Measurements from ENCODE around the gene THSD4. TPM values are rescaled to one million over a fixed set of nuclear protein-coding genes. Genes with fewer than 3 reads are reported as not detected.
"Not testable (repeated sequence)": the region's sequence is repeated elsewhere in the genome, so short reads cannot be mapped to it uniquely, and the experiment has no call there.

The THSD4 gene
- total RNA-seq, 2 experiments from 2014 or later, result 0.08 TPM; not detected in 1

- Mint-ChIP-seq H3K27me3 (no peaks in the 10 kb centered on the region), H3K36me3 (ENCODE audit: low read depth) (no peaks in the 10 kb centered on the region), H3K27ac (no peak overlapping the region), H3K4me1 (no peaks in the 10 kb centered on the region), H3K4me3 (no peak overlapping the region), H3K9me3 (no peaks in the 10 kb centered on the region)
- ChIA-PET CTCF (interaction anchor here (0.9 kb wide), 1 partner anchor 8 kb away, joined by 3 read pairs; no protein-coding TSS in a partner anchor), POLR2A (no interaction called here)
- no peak for DNase-seq
Measured at GRCh38 chr15:71250936-71251583, 135.8 kb downstream of the THSD4 start.

GRCh38 chr15:71251584-71252043, 136.3 kb downstream of the THSD4 start:
- ChIA-PET CTCF (interaction anchor here (0.9 kb wide), 1 partner anchor 9 kb away, joined by 3 read pairs; no protein-coding TSS in a partner anchor), POLR2A (no interaction called here)
- no peaks in the 10 kb centered on the region for H3K4me1 Mint-ChIP-seq
- no peak overlapping the region for H3K27ac Mint-ChIP-seq
- H3K9me3 Mint-ChIP-seq, result no peaks in the 10 kb centered on the region
- H3K36me3 Mint-ChIP-seq (ENCODE audit: low read depth), result no peaks in the 10 kb centered on the region
- no peaks in the 10 kb centered on the region for H3K27me3 Mint-ChIP-seq
- no peak for DNase-seq
- H3K4me3 Mint-ChIP-seq, result no peak overlapping the region

GRCh38 chr15:71252044-71252739, 136.9 kb downstream of the THSD4 start:
- H3K9me3 Mint-ChIP-seq, result no peaks in the 10 kb centered on the region
- no peaks in the 10 kb centered on the region for H3K27me3 Mint-ChIP-seq
- ChIA-PET POLR2A (no interaction called here), CTCF (no interaction called here)
- H3K36me3 Mint-ChIP-seq (ENCODE audit: low read depth), result no peaks in the 10 kb centered on the region
- H3K4me1 Mint-ChIP-seq, result no peaks in the 10 kb centered on the region
- no peak overlapping the region for H3K4me3 Mint-ChIP-seq
- no peak overlapping the region for H3K27ac Mint-ChIP-seq
- no peak for DNase-seq

- DNase-seq, result no peak
- H3K36me3 Mint-ChIP-seq (ENCODE audit: low read depth), result no peaks in the 10 kb centered on the region
- ChIA-PET CTCF (no interaction called here), POLR2A (no interaction called here)
- H3K9me3 Mint-ChIP-seq, result no peaks in the 10 kb centered on the region
- H3K27ac Mint-ChIP-seq, result no peak overlapping the region
- no peaks in the 10 kb centered on the region for H3K27me3 Mint-ChIP-seq
- no peaks in the 10 kb centered on the region for H3K4me1 Mint-ChIP-seq
- H3K4me3 Mint-ChIP-seq, result no peak overlapping the region
Measured at GRCh38 chr15:71252740-71253047, 137.4 kb downstream of the THSD4 start.

GRCh38 chr15:71254491-71254890, 139.2 kb downstream of the THSD4 start:
- POLR2A ChIA-PET, result no interaction called here

GRCh38 chr15:71256934-71257664, 141.8 kb downstream of the THSD4 start:
- no peak overlapping the region for H3K27ac Mint-ChIP-seq
- POLR2A ChIA-PET, result no interaction called here
- H3K27me3 Mint-ChIP-seq, result no peaks in the 10 kb centered on the region
- H3K9me3 Mint-ChIP-seq, result no peaks in the 10 kb centered on the region
- H3K4me1 Mint-ChIP-seq, result no peaks in the 10 kb centered on the region
- CTCF ChIA-PET, result no interaction called here
- DNase-seq, result no peak
- no peak overlapping the region for H3K4me3 Mint-ChIP-seq
- no peaks in the 10 kb centered on the region for H3K36me3 Mint-ChIP-seq (ENCODE audit: low read depth)

More at GRCh38 chr15:71254491-71254890, 139.2 kb downstream of the THSD4 start:
- H3K9me3 Mint-ChIP-seq, result no peaks in the 10 kb centered on the region
- no peaks in the 10 kb centered on the region for H3K4me1 Mint-ChIP-seq
- no peaks in the 10 kb centered on the region for H3K36me3 Mint-ChIP-seq (ENCODE audit: low read depth)
- no peak for DNase-seq
- CTCF ChIA-PET, result no interaction called here
- H3K27ac Mint-ChIP-seq, result no peak overlapping the region
- H3K4me3 Mint-ChIP-seq, result no peak overlapping the region
- no peaks in the 10 kb centered on the region for H3K27me3 Mint-ChIP-seq

- Mint-ChIP-seq H3K27ac (no peak overlapping the region), H3K9me3 (no peaks in the 10 kb centered on the region), H3K4me1 (no peaks in the 10 kb centered on the region), H3K4me3 (no peak overlapping the region), H3K27me3 (no peaks in the 10 kb centered on the region), H3K36me3 (ENCODE audit: low read depth) (no peaks in the 10 kb centered on the region)
- DNase-seq, result no peak
- ChIA-PET POLR2A (no interaction called here), CTCF (no interaction called here)
Measured at GRCh38 chr15:71259866-71260265, 144.6 kb downstream of the THSD4 start.

DNA sequence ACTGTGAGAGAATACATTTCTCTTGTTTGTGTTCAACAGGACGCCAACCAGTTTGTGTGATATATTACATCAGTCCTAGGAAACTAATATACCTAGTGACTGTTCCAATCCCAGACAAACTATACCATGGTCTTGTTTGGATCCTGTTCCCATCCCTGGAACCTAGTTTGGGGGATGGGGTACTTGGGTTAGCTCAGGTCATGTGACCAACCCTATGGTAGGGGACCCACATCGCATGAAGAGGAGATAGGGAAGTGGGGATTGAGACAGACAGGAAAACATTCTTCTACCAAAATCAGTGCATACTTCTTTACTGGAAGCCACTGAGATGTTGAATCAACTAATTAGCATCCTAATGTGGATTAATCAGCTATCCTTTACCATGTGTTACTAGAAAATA, 146.1 kb downstream of the THSD4 start:
- Mint-ChIP-seq H3K9me3 (no peaks in the 10 kb centered on the region), H3K4me3 (no peak overlapping the region), H3K36me3 (ENCODE audit: low read depth) (no peaks in the 10 kb centered on the region), H3K27me3 (no peaks in the 10 kb centered on the region), H3K4me1 (no peaks in the 10 kb centered on the region), H3K27ac (no peak overlapping the region)
- DNase-seq, result no peak
- ChIA-PET CTCF (no interaction called here), POLR2A (no interaction called here)

DNA sequence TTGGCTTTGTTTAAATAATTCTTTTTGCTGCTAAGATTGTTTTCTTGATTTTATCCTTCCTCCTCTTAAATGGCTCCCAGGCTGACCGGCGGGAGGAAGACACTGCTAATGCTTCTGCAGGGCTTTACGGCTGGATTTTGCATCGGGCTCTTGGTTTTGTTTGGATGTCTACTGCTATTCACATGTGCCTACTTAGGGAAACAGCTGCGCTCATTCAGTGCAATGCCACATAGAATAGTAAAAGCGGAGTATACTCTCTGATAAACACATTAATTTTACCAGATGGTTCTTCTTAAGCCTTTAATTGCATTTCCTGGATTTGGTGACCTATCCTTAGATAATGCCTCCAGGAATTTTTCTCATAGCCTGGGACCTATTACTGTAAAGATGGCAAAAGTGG, 146.6 kb downstream of the THSD4 start:
- Mint-ChIP-seq H3K27me3 (no peaks in the 10 kb centered on the region), H3K4me1 (no peaks in the 10 kb centered on the region), H3K27ac (no peak overlapping the region), H3K4me3 (no peak overlapping the region), H3K9me3 (no peaks in the 10 kb centered on the region), H3K36me3 (ENCODE audit: low read depth) (no peaks in the 10 kb centered on the region)
- DNase-seq, result no peak
- POLR2A ChIA-PET, result no interaction called here
- CTCF ChIA-PET, result no interaction called here

DNA sequence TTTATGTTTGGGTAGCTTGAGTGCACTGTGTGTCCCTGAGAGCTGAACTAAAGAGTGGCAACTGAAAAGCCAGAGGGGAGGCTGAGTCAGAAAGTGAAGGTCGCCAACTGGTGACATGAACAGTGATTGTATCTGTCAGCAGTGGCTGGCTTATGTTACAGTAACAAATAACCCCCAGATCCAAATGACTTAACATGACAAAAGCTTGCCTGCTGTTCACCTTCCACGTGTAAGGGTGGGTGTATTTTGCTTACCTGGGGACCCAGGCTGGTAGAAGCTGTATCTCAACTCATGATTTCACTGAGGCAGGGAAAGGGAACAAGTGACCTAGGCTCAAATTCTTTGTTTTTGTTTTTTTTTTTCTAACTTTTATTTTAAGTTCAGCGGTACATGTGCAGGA, 147.3 kb downstream of the THSD4 start:
- H3K4me1 Mint-ChIP-seq, result no peaks in the 10 kb centered on the region
- peaks cover 1% of the 10 kb centered on the region for H3K27me3 Mint-ChIP-seq
- POLR2A ChIA-PET, result no interaction called here
- CTCF ChIA-PET, result no interaction called here
- no peak overlapping the region for H3K27ac Mint-ChIP-seq
- no peaks in the 10 kb centered on the region for H3K36me3 Mint-ChIP-seq (ENCODE audit: low read depth)
- no peak for DNase-seq
- no peak overlapping the region for H3K4me3 Mint-ChIP-seq
- no peaks in the 10 kb centered on the region for H3K9me3 Mint-ChIP-seq

DNA sequence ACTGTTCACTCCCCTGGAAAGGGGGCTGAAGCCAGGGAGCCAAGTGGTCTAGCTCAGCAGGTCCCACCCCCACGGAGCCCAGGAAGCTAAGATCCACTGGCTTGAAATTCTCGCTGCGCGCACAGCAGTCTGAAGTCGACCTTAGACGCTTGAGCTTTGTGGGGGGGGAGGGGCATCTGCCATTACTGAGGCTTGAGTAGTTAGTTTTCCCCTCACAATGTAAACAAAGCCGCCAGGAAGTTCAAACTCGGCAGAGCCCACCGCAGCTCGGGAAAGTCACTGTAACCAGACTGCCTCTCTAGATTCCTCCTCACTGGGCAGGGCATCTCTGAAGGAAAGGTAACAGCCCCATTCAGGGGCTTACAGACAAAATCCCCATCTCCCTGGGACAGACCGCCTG, 150.3 kb downstream of the THSD4 start:
- H3K36me3 Mint-ChIP-seq (ENCODE audit: low read depth); H3K9me3 Mint-ChIP-seq; H3K27ac Mint-ChIP-seq; H3K4me3 Mint-ChIP-seq; POLR2A ChIA-PET; DNase-seq; H3K4me1 Mint-ChIP-seq; CTCF ChIA-PET; H3K27me3 Mint-ChIP-seq: not testable (repeated sequence)

DNA sequence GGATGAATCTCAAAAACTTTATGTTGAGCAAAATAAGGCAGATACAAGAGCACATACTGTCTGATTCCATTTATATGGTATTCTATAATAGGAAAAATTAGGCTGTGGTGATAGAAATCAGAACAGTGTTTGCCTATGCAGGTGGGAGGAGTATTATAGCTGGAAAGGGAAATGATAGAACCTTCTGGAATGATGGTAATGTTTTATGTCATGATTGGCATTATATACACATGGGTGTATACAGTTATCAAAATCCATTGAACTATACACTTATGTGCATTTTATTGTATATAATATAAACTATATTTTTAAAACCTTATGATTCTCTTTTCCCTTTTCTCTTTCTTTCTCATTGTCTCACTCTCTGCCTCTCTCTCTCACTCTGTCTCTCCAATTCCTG, 156.1 kb downstream of the THSD4 start:
- no peaks in the 10 kb centered on the region for H3K36me3 Mint-ChIP-seq (ENCODE audit: low read depth)

DNA sequence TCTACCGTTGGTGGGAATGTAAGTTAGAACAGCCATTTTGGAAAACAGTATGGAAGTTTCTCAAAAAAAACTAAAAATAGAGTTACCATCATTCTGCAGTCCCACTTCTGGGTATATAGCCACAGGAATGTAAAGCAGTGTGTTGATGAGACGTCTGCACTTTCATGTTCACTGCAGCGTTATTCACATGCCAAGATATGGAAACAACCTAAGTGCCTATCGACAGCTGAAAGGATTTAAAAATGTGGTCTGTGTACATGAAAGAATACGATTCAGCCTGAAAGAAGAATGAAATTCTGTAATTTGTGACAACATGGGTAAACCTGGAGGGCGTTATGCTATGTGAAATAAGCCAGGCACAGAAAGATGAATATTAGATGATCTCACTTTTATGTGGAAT, 157.7 kb downstream of the THSD4 start:
- no peak overlapping the region for H3K4me3 Mint-ChIP-seq
- DNase-seq, result no peak
- ChIA-PET POLR2A (no interaction called here), CTCF (interaction anchor here (0.7 kb wide), 1 partner anchor 168 kb away, joined by 3 read pairs; no protein-coding TSS in a partner anchor)
- H3K27me3 Mint-ChIP-seq, result peaks cover 2% of the 10 kb centered on the region
- H3K4me1 Mint-ChIP-seq, result no peaks in the 10 kb centered on the region
- H3K36me3 Mint-ChIP-seq (ENCODE audit: low read depth), result no peaks in the 10 kb centered on the region
- H3K27ac Mint-ChIP-seq, result no peak overlapping the region
- no peaks in the 10 kb centered on the region for H3K9me3 Mint-ChIP-seq

More for the DNA sequence above, 156.1 kb downstream of the THSD4 start:
- CTCF ChIA-PET, result no interaction called here
- Mint-ChIP-seq H3K27me3 (peaks cover 2% of the 10 kb centered on the region), H3K9me3 (no peaks in the 10 kb centered on the region), H3K4me1 (no peaks in the 10 kb centered on the region), H3K4me3 (no peak overlapping the region), H3K27ac (no peak overlapping the region)
- POLR2A ChIA-PET, result no interaction called here
- no peak for DNase-seq
